ENCODE measurements around the gene NAT10. TPM values are rescaled to one million over a fixed set of nuclear protein-coding genes. Genes with fewer than 3 reads are reported as not detected.

NAT10 gene
- total and polyA plus RNA-seq, 2 donors, result 31.1 to 34.3 TPM

GRCh38 chr11:34166806-34167740 is 61.6 kb downstream of the NAT10 start:
- H3K27ac ChIP-seq (ENCODE audit: low read depth in 1 of 2, low read length in 1 of 2), result no peak overlapping the region

GRCh38 chr11:34167961-34168360 is 62.5 kb downstream of the NAT10 start:
- 92% methylated on average over 9 of the region's 9 CpGs for WGBS
- DNase-seq (ENCODE audit: low read depth in 6 of 9, low spot score in 9 of 9), result no peak

More at GRCh38 chr11:34166806-34167740, 61.6 kb downstream of the NAT10 start:
- 98% methylated on average over 16 of the region's 16 CpGs for WGBS
- H3K4me3 ChIP-seq (ENCODE audit: low read length in 2 of 2), result no peak overlapping the region
- peaks cover 0 to 2% of the 10 kb centered on the region in 2 donors for H3K36me3 ChIP-seq (ENCODE audit: control insufficient read depth in 2 of 2, insufficient read depth in 2 of 2, low read length in 1 of 2)
- DNase-seq (ENCODE audit: low read depth in 6 of 9, low spot score in 9 of 9), result no peak
- no peaks in the 10 kb centered on the region for H3K9me3 ChIP-seq (ENCODE audit: control insufficient read depth in 2 of 2, insufficient read depth in 1 of 2, low read length in 1 of 2)
- H3K27me3 ChIP-seq (ENCODE audit: control insufficient read depth in 2 of 2, insufficient read depth in 1 of 2, low read length in 1 of 2), result no peaks in the 10 kb centered on the region
- H3K4me1 ChIP-seq (ENCODE audit: control insufficient read depth in 2 of 2, insufficient read depth in 2 of 2, low read length in 2 of 2), result no peaks in the 10 kb centered on the region

GRCh38 chr11:34168642-34169420 is 63.4 kb downstream of the NAT10 start:
- no peaks in the 10 kb centered on the region for H3K27me3 ChIP-seq (ENCODE audit: control insufficient read depth in 2 of 2, insufficient read depth in 1 of 2, low read length in 1 of 2)

More at GRCh38 chr11:34167961-34168360, 62.5 kb downstream of the NAT10 start:
- Histone ChIP-seq H3K27ac (ENCODE audit: low read depth in 1 of 2, low read length in 1 of 2) (no peak overlapping the region), H3K4me3 (ENCODE audit: low read length in 2 of 2) (no peak overlapping the region), H3K36me3 (ENCODE audit: control insufficient read depth in 2 of 2, insufficient read depth in 2 of 2, low read length in 1 of 2) (peaks cover 0 to 2% of the 10 kb centered on the region in 2 donors), H3K27me3 (ENCODE audit: control insufficient read depth in 2 of 2, insufficient read depth in 1 of 2, low read length in 1 of 2) (no peaks in the 10 kb centered on the region), H3K4me1 (ENCODE audit: control insufficient read depth in 2 of 2, insufficient read depth in 2 of 2, low read length in 2 of 2) (no peaks in the 10 kb centered on the region), H3K9me3 (ENCODE audit: control insufficient read depth in 2 of 2, insufficient read depth in 1 of 2, low read length in 1 of 2) (no peaks in the 10 kb centered on the region)

GRCh38 chr11:34169686-34170085 is 64.3 kb downstream of the NAT10 start:
- 89% methylated on average over 8 of the region's 8 CpGs for WGBS
- Histone ChIP-seq H3K4me1 (ENCODE audit: control insufficient read depth in 2 of 2, insufficient read depth in 2 of 2, low read length in 2 of 2) (peaks cover 3 to 8% of the 10 kb centered on the region in 2 donors), H3K27ac (ENCODE audit: low read depth in 1 of 2, low read length in 1 of 2) (no peak overlapping the region), H3K36me3 (ENCODE audit: control insufficient read depth in 2 of 2, insufficient read depth in 2 of 2, low read length in 1 of 2) (peaks cover 0 to 2% of the 10 kb centered on the region in 2 donors), H3K4me3 (ENCODE audit: low read length in 2 of 2) (no peak overlapping the region), H3K9me3 (ENCODE audit: control insufficient read depth in 2 of 2, insufficient read depth in 1 of 2, low read length in 1 of 2) (peaks cover 0 to 3% of the 10 kb centered on the region in 2 donors), H3K27me3 (ENCODE audit: control insufficient read depth in 2 of 2, insufficient read depth in 1 of 2, low read length in 1 of 2) (no peaks in the 10 kb centered on the region)
- DNase-seq (ENCODE audit: low read depth in 6 of 9, low spot score in 9 of 9), result no peak

More at GRCh38 chr11:34168642-34169420, 63.4 kb downstream of the NAT10 start:
- WGBS, result 92% methylated on average over 18 of the region's 18 CpGs
- Histone ChIP-seq H3K27ac (ENCODE audit: low read depth in 1 of 2, low read length in 1 of 2) (no peak overlapping the region), H3K4me1 (ENCODE audit: control insufficient read depth in 2 of 2, insufficient read depth in 2 of 2, low read length in 2 of 2) (peaks cover 0 to 2% of the 10 kb centered on the region in 2 donors), H3K9me3 (ENCODE audit: control insufficient read depth in 2 of 2, insufficient read depth in 1 of 2, low read length in 1 of 2) (no peaks in the 10 kb centered on the region), H3K4me3 (ENCODE audit: low read length in 2 of 2) (no peak overlapping the region), H3K36me3 (ENCODE audit: control insufficient read depth in 2 of 2, insufficient read depth in 2 of 2, low read length in 1 of 2) (peaks cover 0 to 2% of the 10 kb centered on the region in 2 donors)
- no peak for DNase-seq (ENCODE audit: low read depth in 6 of 9, low spot score in 9 of 9)

GRCh38 chr11:34173050-34173449 is 67.6 kb downstream of the NAT10 start:
- peaks cover 3 to 12% of the 10 kb centered on the region in 2 donors for H3K4me1 ChIP-seq (ENCODE audit: control insufficient read depth in 2 of 2, insufficient read depth in 2 of 2, low read length in 2 of 2)
- DNase-seq (ENCODE audit: low read depth in 6 of 9, low spot score in 9 of 9), result no peak
- no peak overlapping the region for H3K27ac ChIP-seq (ENCODE audit: low read depth in 1 of 2, low read length in 1 of 2)
- 98% methylated on average over 16 of the region's 16 CpGs for WGBS
- H3K9me3 ChIP-seq (ENCODE audit: control insufficient read depth in 2 of 2, insufficient read depth in 1 of 2, low read length in 1 of 2), result peaks cover 0 to 7% of the 10 kb centered on the region in 2 donors
- peaks cover 0 to 2% of the 10 kb centered on the region in 2 donors for H3K36me3 ChIP-seq (ENCODE audit: control insufficient read depth in 2 of 2, insufficient read depth in 2 of 2, low read length in 1 of 2)
- H3K27me3 ChIP-seq (ENCODE audit: control insufficient read depth in 2 of 2, insufficient read depth in 1 of 2, low read length in 1 of 2), result no peaks in the 10 kb centered on the region
- no peak overlapping the region for H3K4me3 ChIP-seq (ENCODE audit: low read length in 2 of 2)

- Histone ChIP-seq H3K27me3 (ENCODE audit: control insufficient read depth in 2 of 2, insufficient read depth in 1 of 2, low read length in 1 of 2) (no peaks in the 10 kb centered on the region), H3K36me3 (ENCODE audit: control insufficient read depth in 2 of 2, insufficient read depth in 2 of 2, low read length in 1 of 2) (peaks cover 0 to 2% of the 10 kb centered on the region in 2 donors), H3K9me3 (ENCODE audit: control insufficient read depth in 2 of 2, insufficient read depth in 1 of 2, low read length in 1 of 2) (peaks cover 0 to 7% of the 10 kb centered on the region in 2 donors), H3K4me1 (ENCODE audit: control insufficient read depth in 2 of 2, insufficient read depth in 2 of 2, low read length in 2 of 2) (peaks cover 3 to 12% of the 10 kb centered on the region in 2 donors), H3K4me3 (ENCODE audit: low read length in 2 of 2) (peak overlapping the region in 1 of 2 donors; percentile 23), H3K27ac (ENCODE audit: low read depth in 1 of 2, low read length in 1 of 2) (no peak overlapping the region)
- 29% methylated on average over 33 of the region's 33 CpGs for WGBS
- peak; percentile 41 to 86 (median 70) for DNase-seq (ENCODE audit: low read depth in 6 of 9, low spot score in 9 of 9)
Measured at GRCh38 chr11:34174412-34175041, 69.1 kb downstream of the NAT10 start.

- Histone ChIP-seq H3K4me3 (ENCODE audit: low read length in 2 of 2) (no peak overlapping the region), H3K9me3 (ENCODE audit: control insufficient read depth in 2 of 2, insufficient read depth in 1 of 2, low read length in 1 of 2) (peaks cover 0 to 7% of the 10 kb centered on the region in 2 donors), H3K4me1 (ENCODE audit: control insufficient read depth in 2 of 2, insufficient read depth in 2 of 2, low read length in 2 of 2) (peaks cover 3 to 12% of the 10 kb centered on the region in 2 donors), H3K27me3 (ENCODE audit: control insufficient read depth in 2 of 2, insufficient read depth in 1 of 2, low read length in 1 of 2) (no peaks in the 10 kb centered on the region), H3K36me3 (ENCODE audit: control insufficient read depth in 2 of 2, insufficient read depth in 2 of 2, low read length in 1 of 2) (peaks cover 0 to 2% of the 10 kb centered on the region in 2 donors), H3K27ac (ENCODE audit: low read depth in 1 of 2, low read length in 1 of 2) (no peak overlapping the region)
- no peak for DNase-seq (ENCODE audit: low read depth in 6 of 9, low spot score in 9 of 9)
- 95% methylated on average over 7 of the region's 7 CpGs for WGBS
Measured at GRCh38 chr11:34175284-34176019, 70.0 kb downstream of the NAT10 start.

GRCh38 chr11:34176751-34177209 is 71.4 kb downstream of the NAT10 start:
- 94% methylated on average over 2 of the region's 2 CpGs for WGBS
- DNase-seq (ENCODE audit: low read depth in 6 of 9, low spot score in 9 of 9), result no peak
- H3K36me3 ChIP-seq (ENCODE audit: control insufficient read depth in 2 of 2, insufficient read depth in 2 of 2, low read length in 1 of 2), result no peaks in the 10 kb centered on the region
- H3K4me3 ChIP-seq (ENCODE audit: low read length in 2 of 2), result no peak overlapping the region
- peaks cover 0 to 7% of the 10 kb centered on the region in 2 donors for H3K9me3 ChIP-seq (ENCODE audit: control insufficient read depth in 2 of 2, insufficient read depth in 1 of 2, low read length in 1 of 2)
- peaks cover 3 to 18% of the 10 kb centered on the region in 2 donors for H3K4me1 ChIP-seq (ENCODE audit: control insufficient read depth in 2 of 2, insufficient read depth in 2 of 2, low read length in 2 of 2)
- no peaks in the 10 kb centered on the region for H3K27me3 ChIP-seq (ENCODE audit: control insufficient read depth in 2 of 2, insufficient read depth in 1 of 2, low read length in 1 of 2)
- H3K27ac ChIP-seq (ENCODE audit: low read depth in 1 of 2, low read length in 1 of 2), result no peak overlapping the region

All from thymus (tissue), 11 donors.